ENCODE data around the gene UBXN2A.

- TF ChIP-seq, protein P1, sequence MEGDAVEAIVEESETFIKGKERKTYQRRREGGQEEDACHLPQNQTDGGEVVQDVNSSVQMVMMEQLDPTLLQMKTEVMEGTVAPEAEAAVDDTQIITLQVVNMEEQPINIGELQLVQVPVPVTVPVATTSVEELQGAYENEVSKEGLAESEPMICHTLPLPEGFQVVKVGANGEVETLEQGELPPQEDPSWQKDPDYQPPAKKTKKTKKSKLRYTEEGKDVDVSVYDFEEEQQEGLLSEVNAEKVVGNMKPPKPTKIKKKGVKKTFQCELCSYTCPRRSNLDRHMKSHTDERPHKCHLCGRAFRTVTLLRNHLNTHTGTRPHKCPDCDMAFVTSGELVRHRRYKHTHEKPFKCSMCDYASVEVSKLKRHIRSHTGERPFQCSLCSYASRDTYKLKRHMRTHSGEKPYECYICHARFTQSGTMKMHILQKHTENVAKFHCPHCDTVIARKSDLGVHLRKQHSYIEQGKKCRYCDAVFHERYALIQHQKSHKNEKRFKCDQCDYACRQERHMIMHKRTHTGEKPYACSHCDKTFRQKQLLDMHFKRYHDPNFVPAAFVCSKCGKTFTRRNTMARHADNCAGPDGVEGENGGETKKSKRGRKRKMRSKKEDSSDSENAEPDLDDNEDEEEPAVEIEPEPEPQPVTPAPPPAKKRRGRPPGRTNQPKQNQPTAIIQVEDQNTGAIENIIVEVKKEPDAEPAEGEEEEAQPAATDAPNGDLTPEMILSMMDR (IDR thresholded peaks at IDR 0.05), result no peak
- TF ChIP-seq POLR2A (IDR thresholded peaks at IDR 0.05), result no peak
Measured at GRCh38 chr2:23941644-23942043, 1.4 kb downstream of the UBXN2A start.
